ENCODE results near the gene ZBTB47.

Gene ZBTB47

GRCh38 chr3:42710323-42711021, 57.0 kb downstream of the ZBTB47 start:
- Histone ChIP-seq H3K4me2 (no peak overlapping the region), H3K9me3 (replicated peaks in 1 of 11) (no peaks in the 10 kb centered on the region), H3K36me3 (no peaks in the 10 kb centered on the region), H3K27me3 (no peaks in the 10 kb centered on the region), H3K27ac (no peak overlapping the region), H3K9ac (no peak overlapping the region), H4K20me1 (peaks cover 0 to 13% (median 0%) of the 10 kb centered on the region in 11 experiments; a peak in 1 of 22 replicates), H3K4me3 (no peak overlapping the region), H3K4me1 (no peaks in the 10 kb centered on the region)
- no peak for TF ChIP-seq Cebpa-rat (IDR thresholded peaks at IDR 0.05)

GRCh38 chr3:42711491-42712343, 58.2 kb downstream of the ZBTB47 start:
- Histone ChIP-seq H3K27me3 (no peaks in the 10 kb centered on the region), H3K4me3 (no peak overlapping the region), H3K4me1 (no peaks in the 10 kb centered on the region), H3K4me2 (no peak overlapping the region), H3K27ac (no peak overlapping the region), H4K20me1 (0 out of 22 replicates have a peak, but pooled peaks cover 0 to 5% (median 0%) of the 10 kb centered on the region in 11 experiments), H3K36me3 (no peaks in the 10 kb centered on the region), H3K9me3 (replicated peaks in 1 of 11) (no peaks in the 10 kb centered on the region), H3K9ac (no peak overlapping the region)
- no peak for TF ChIP-seq Cebpa-rat (IDR thresholded peaks at IDR 0.05)

- Histone ChIP-seq H3K9ac (no peak overlapping the region), H3K36me3 (no peaks in the 10 kb centered on the region), H3K4me2 (no peak overlapping the region), H3K27ac (no peak overlapping the region), H3K4me3 (no peak overlapping the region), H3K27me3 (no peaks in the 10 kb centered on the region), H3K4me1 (no peaks in the 10 kb centered on the region), H4K20me1 (0 out of 22 replicates have a peak, but pooled peaks cover 0 to 4% (median 0%) of the 10 kb centered on the region in 11 experiments), H3K9me3 (replicated peaks in 1 of 11) (no peaks in the 10 kb centered on the region)
- no peak for TF ChIP-seq Cebpa-rat (IDR thresholded peaks at IDR 0.05)
Measured at GRCh38 chr3:42712344-42712648, 58.8 kb downstream of the ZBTB47 start.

GRCh38 chr3:42712688-42713372, 59.3 kb downstream of the ZBTB47 start:
- Histone ChIP-seq H3K36me3 (no peaks in the 10 kb centered on the region), H3K4me3 (no peak overlapping the region), H3K4me2 (no peak overlapping the region), H3K4me1 (no peaks in the 10 kb centered on the region), H4K20me1 (0 out of 22 replicates have a peak, but pooled peaks cover 0 to 4% (median 0%) of the 10 kb centered on the region in 11 experiments), H3K9me3 (replicated peaks in 1 of 11) (no peaks in the 10 kb centered on the region), H3K27ac (no peak overlapping the region), H3K27me3 (no peaks in the 10 kb centered on the region), H3K9ac (no peak overlapping the region)
- no peak for TF ChIP-seq Cebpa-rat (IDR thresholded peaks at IDR 0.05)

- Histone ChIP-seq H3K4me3 (no peak overlapping the region), H3K36me3 (no peaks in the 10 kb centered on the region), H3K9me3 (replicated peaks in 1 of 11) (no peaks in the 10 kb centered on the region), H3K27me3 (no peaks in the 10 kb centered on the region), H4K20me1 (0 out of 22 replicates have a peak, but pooled peaks cover 0 to 4% (median 0%) of the 10 kb centered on the region in 11 experiments), H3K27ac (no peak overlapping the region), H3K9ac (no peak overlapping the region), H3K4me2 (no peak overlapping the region), H3K4me1 (no peaks in the 10 kb centered on the region)
- no peak for TF ChIP-seq Cebpa-rat (IDR thresholded peaks at IDR 0.05)
Measured at GRCh38 chr3:42713747-42714146, 60.2 kb downstream of the ZBTB47 start.

GRCh38 chr3:42714171-42714852, 60.8 kb downstream of the ZBTB47 start:
- Histone ChIP-seq H3K27ac (no peak overlapping the region), H3K27me3 (no peaks in the 10 kb centered on the region), H3K4me2 (no peak overlapping the region), H3K36me3 (no peaks in the 10 kb centered on the region), H3K4me3 (no peak overlapping the region), H4K20me1 (0 out of 22 replicates have a peak, but pooled peaks cover 0 to 4% (median 0%) of the 10 kb centered on the region in 11 experiments), H3K4me1 (no peaks in the 10 kb centered on the region), H3K9me3 (replicated peaks in 1 of 11) (no peaks in the 10 kb centered on the region), H3K9ac (no peak overlapping the region)
- no peak for TF ChIP-seq Cebpa-rat (IDR thresholded peaks at IDR 0.05)
